ENCODE measurements around the gene ERICH4. TPM values are rescaled to one million over a fixed set of nuclear protein-coding genes. Genes with fewer than 3 reads are reported as not detected.

Gene ERICH4
- total and polyA plus RNA-seq, 7 donors, result 0.09 to 0.10 TPM; not detected in 5

GRCh38 chr19:41426952-41427646 is 15.9 kb upstream of the ERICH4 start, which contains the start of gene B3GNT8:
Gene B3GNT8 (minus strand): TSS chr19:41427374. CDS start chr19:41426778, 596 bp downstream.
- intact Hi-C loops (cut with DNase I), result loop anchor here in 1 of 2 donors (5.0 kb wide), 2 partner anchors 45 to 105 kb away; no protein-coding TSS in a partner anchor
- ATAC-seq (peak; percentile 19 to 59 (median 42)), DNase-seq (peak; percentile 86 to 87)
- H3K36me3 ChIP-seq (ENCODE audit: insufficient read depth in 1 of 2, low read depth in 1 of 2), result peaks cover 6 to 68% of the 10 kb centered on the region in 2 donors
- peaks cover 16% of the 10 kb centered on the region for H3K4me1 ChIP-seq
- H3K27ac ChIP-seq, result peak within 1 kb of the TSS; percentile 72
- TF ChIP-seq CTCF (IDR thresholded peaks at IDR 0.05), result no peak
- no peaks in the 10 kb centered on the region for H3K9me3 ChIP-seq
- WGBS, 3 donors, result 26 to 37% (median 34%) methylated on average over 18 to 19 of the region's 19 CpGs
- H3K4me3 ChIP-seq, result peak within 1 kb of the TSS; percentile 64
- no peaks in the 10 kb centered on the region for H3K27me3 ChIP-seq (ENCODE audit: insufficient read depth in 3 of 3, low read length in 2 of 3)

- intact Hi-C loops (cut with DNase I), result loop anchor here in 1 of 2 donors (5.0 kb wide), 2 partner anchors 46 to 106 kb away; no protein-coding TSS in a partner anchor
- DNase-seq, result peak in 1 of 2 donors; percentile 41
- peak in 1 of 4 donors; percentile 2 for ATAC-seq
- no peaks in the 10 kb centered on the region for H3K9me3 ChIP-seq
- H3K4me3 ChIP-seq, result peak overlapping the region; percentile 64
- H3K4me1 ChIP-seq, result peaks cover 17% of the 10 kb centered on the region
- peaks cover 3 to 63% of the 10 kb centered on the region in 2 donors for H3K36me3 ChIP-seq (ENCODE audit: insufficient read depth in 1 of 2, low read depth in 1 of 2)
- 18 to 34% (median 33%) methylated on average over 23 of the region's 23 CpGs for WGBS, 3 donors
- TF ChIP-seq CTCF (IDR thresholded peaks at IDR 0.05), result no peak
- H3K27me3 ChIP-seq (ENCODE audit: insufficient read depth in 3 of 3, low read length in 2 of 3), result no peaks in the 10 kb centered on the region
- H3K27ac ChIP-seq, result peak overlapping the region; percentile 72
Measured at GRCh38 chr19:41427647-41428480, 15.1 kb upstream of the ERICH4 start.

- Histone ChIP-seq H3K36me3 (ENCODE audit: insufficient read depth in 1 of 2, low read depth in 1 of 2) (peaks cover 7 to 63% of the 10 kb centered on the region in 2 donors), H3K27me3 (ENCODE audit: insufficient read depth in 3 of 3, low read length in 2 of 3) (no peaks in the 10 kb centered on the region), H3K4me1 (peaks cover 17% of the 10 kb centered on the region), H3K27ac (peak overlapping the region; percentile 72), H3K4me3 (peak overlapping the region; percentile 64), H3K9me3 (no peaks in the 10 kb centered on the region)
- DNase-seq (no peak), ATAC-seq (no peak)
- TF ChIP-seq CTCF (IDR thresholded peaks at IDR 0.05), result no peak
- 57 to 100% (median 62%) methylated on average over 1 of the region's 1 CpG for WGBS, 3 donors
- intact Hi-C loops (cut with DNase I), result loop anchor here in 1 of 2 donors (5.0 kb wide), 2 partner anchors 46 to 106 kb away; no protein-coding TSS in a partner anchor
Measured at GRCh38 chr19:41428481-41428859, 14.5 kb upstream of the ERICH4 start.

GRCh38 chr19:41430922-41431321 is 12.0 kb upstream of the ERICH4 start:
- no peak for DNase-seq
- peak in 1 of 4 donors; percentile 9 for ATAC-seq
- Histone ChIP-seq H3K27me3 (ENCODE audit: insufficient read depth in 3 of 3, low read length in 2 of 3) (no peaks in the 10 kb centered on the region), H3K27ac (peak overlapping the region; percentile 83), H3K36me3 (ENCODE audit: insufficient read depth in 1 of 2, low read depth in 1 of 2) (peaks cover 9 to 63% of the 10 kb centered on the region in 2 donors), H3K9me3 (no peaks in the 10 kb centered on the region), H3K4me3 (no peak overlapping the region), H3K4me1 (peaks cover 17% of the 10 kb centered on the region)
- intact Hi-C loops (cut with DNase I), result loop anchor here in 1 of 2 donors (10.0 kb wide), 1 partner anchor 226 kb away; no protein-coding TSS in a partner anchor
- 59 to 87% (median 69%) methylated on average over 6 of the region's 6 CpGs for WGBS, 3 donors
- no peak for TF ChIP-seq CTCF (IDR thresholded peaks at IDR 0.05)

Data from psoas muscle (tissue), 8 donors.